ENCODE measurements around the gene HNRNPDL.
"Not testable (repeated sequence)": the region's sequence is repeated elsewhere in the genome, so short reads cannot be mapped to it uniquely, and the experiment has no call there.

Gene HNRNPDL

DNA sequence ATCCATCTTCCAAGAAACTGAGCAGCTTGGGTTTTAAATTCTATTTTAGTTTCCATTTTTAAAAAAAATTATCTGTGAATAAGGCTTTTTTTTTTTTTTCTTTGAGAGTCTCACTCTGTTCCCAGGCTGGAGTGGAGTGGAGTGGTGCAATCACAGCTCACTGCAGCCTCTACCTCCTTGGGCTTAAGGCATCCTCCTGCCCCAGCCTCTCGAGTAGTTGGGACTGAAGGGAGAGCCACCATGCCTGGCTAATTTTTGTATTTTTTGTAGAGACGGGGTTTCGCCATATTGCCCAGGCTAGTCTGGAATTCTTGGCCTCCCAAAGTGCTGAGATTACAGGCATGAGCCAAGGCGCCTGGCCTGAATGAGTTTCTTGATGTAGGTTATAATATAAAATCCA, 1.6 kb upstream of the HNRNPDL start:
- no peak for DNase-seq

DNA sequence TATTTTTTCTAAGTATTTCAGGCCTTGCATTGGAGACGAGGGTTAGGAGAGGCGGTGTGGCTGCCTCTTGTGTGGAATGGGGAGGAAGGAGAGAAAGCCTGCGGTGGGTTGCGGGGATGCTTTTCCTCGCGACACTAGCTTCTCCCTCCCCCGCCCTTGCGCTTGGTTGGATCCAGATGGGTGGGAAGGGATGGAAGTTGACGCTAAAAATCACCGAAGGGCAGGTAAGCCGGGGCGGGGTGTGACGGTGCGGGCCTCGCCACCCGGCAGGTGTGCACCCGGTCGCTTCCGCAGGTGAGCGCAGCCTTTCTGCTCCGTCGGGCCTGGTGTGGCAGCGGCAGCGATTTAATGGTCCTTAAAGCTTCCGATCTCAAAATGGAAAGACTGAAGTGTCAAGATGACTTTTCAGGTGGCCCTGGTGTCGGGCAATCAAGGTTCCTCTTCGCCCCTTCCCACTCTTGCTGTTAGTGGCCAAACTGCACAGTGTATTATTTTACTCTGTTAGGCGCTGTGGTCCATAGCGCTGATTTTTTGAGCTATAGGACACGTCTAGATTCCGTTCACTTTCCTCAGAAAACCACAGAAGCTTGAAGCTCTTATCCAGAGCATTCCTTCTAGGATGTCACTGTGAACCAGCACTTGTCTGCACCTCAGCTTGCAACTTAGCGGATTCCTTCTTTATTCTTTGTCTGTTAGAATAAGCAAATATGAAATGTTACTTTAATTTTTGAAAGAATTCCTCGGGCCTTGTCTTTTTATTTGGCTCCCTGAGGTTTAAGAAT, 893 bp upstream of the HNRNPDL start:
- no peak for DNase-seq

- no peak for DNase-seq
Observed at GRCh38 chr4:82429728-82430192, 502 bp downstream of the HNRNPDL start.

DNA sequence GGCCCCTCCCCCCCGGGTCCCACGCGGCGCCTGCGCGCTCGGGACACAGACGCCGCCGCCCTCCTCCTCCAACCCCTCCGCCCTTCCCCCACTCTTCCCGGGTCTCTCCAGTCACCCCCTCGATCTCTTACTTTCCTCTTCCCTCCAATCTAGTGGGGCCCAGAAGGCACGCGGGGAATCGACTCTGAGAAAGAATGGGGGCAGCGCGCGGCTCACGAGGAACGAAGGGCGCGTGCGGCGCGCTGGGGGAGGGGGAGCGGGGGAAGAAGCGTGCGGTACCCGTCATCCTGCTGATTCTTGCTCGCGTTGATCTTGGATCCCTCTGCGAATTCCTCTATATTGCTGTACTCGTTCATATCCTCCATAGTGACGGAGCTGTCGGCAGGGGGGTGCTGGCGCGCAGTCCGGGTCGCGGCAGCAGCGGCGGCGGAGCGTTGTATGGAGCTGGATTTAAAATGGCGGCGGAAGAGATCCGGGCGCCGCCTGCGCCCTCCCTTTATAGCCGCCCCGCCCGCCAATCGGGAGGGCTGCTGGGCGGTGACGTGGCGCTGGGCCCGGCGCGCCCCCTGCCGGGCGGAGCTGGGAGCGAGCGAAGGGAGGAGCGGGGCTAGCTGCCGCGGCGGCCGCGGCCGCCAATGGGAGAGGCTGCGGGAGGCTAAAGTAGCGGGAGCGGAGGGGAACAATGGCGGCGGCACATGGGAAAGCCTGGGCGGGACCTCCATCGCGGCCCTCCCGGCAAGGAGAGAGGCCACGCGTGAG, 1.1 kb downstream of the HNRNPDL start:
- peak; percentile 81 for DNase-seq

DNA sequence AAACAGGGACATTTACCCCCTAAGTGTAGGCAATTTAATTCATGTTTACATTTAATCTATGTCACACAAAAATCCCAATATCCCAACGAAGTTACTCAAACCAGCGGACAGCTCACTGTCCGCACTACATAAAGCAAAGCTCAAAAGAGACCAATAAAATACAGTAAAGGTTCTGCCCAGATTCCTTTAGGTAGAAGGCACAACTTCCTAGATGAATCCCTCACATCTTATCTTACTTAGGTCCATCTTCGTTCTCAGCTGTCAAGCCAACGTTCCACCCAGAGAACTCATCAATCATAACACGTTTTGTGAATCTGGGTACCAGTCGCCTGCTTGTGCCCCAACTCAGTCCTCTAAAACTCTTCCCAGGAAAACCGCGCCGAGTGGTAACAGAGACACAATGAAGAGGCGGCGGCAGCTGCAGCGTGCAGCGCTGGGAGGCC, 1.7 kb downstream of the HNRNPDL start:
- DNase-seq: no peak

DNA sequence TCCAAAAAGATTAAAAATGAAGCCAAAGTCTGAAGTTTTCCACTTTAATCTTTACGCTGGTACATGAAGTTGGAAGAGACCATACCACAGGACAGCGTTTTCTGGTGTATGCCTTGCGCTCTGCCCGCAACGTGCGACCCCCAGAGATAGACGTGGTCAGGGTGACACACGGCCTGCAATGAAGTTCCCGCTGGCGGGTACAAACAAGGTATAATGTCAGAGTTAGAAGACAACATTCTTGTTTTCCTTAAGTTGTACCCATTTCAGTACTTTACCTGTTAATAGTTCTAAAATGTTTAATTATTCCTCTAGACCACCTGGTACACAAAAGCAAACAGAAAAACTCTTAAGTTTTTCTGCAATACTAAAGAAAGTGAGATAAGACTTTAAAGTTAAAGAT, 4.8 kb downstream of the HNRNPDL start:
- no peak for DNase-seq

- no peak for DNase-seq
Observed at GRCh38 chr4:82423245-82424054, 6.8 kb downstream of the HNRNPDL start.

- DNase-seq: no peak
Observed at GRCh38 chr4:82422616-82423015, 7.6 kb downstream of the HNRNPDL start.

DNA sequence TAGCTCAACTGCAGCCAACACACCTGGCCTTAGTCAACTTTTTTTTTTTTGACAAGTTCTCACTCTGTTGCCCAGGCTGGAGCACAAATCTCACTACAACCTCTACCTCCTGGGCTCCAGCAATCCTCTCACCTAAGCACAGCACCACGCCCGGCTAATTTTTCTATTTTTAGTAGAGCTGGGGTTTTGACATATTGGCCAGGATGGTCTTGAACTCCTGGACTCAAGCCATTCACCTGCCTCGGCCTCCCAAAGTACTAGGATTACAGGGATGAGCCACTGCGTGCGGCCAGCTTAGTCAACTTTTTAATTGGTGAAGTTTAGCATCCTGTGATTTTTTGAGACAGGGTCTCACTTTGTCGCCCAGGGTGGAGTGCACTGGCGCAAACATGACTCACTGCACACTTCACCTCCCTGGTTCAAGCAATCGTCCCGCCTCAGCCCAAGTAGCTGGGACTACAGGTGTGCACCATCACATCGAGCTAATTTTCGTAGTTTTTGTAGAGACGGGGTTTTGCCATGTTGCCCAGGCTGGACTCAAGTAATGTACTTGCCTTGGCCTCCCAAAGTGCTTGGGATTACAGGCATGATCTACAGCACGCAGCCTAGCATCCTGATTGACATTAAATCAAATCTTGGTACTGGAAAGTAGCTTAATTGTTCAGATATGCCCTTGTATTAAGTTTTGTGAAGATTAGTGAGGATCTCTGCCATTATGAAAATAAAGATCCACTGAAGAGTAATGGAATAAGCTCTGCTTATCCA, 8.3 kb downstream of the HNRNPDL start:
- DNase-seq: no peak

- DNase-seq: no peak
Observed at GRCh38 chr4:82419451-82419850, 10.8 kb downstream of the HNRNPDL start.

- DNase-seq: no peak
Observed at GRCh38 chr4:82415922-82416365, 14.3 kb downstream of the HNRNPDL start.

DNA sequence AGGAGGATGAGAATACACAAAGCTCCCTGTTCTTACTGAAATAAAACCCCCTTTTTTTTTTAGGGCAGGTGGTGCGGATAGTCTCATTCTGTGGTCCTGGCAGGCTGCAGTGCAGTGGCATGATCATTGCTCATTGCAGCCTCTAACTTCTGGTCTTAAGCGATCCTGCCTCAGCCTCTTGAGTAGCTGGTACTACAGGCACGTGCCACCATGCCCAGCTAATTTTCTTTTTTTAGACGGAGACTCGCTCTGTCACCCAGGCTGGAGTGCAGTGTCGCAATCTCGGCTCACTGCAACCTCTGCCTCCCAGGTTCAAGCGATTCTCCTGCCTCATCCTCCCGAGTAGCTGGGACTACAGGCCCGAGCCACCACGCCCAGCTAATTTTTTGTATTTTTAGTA, 15.2 kb downstream of the HNRNPDL start:
- DNase-seq: not testable (repeated sequence)

GRCh38 chr4:82403725-82404124, 26.5 kb downstream of the HNRNPDL start:
- DNase-seq: no peak

DNA sequence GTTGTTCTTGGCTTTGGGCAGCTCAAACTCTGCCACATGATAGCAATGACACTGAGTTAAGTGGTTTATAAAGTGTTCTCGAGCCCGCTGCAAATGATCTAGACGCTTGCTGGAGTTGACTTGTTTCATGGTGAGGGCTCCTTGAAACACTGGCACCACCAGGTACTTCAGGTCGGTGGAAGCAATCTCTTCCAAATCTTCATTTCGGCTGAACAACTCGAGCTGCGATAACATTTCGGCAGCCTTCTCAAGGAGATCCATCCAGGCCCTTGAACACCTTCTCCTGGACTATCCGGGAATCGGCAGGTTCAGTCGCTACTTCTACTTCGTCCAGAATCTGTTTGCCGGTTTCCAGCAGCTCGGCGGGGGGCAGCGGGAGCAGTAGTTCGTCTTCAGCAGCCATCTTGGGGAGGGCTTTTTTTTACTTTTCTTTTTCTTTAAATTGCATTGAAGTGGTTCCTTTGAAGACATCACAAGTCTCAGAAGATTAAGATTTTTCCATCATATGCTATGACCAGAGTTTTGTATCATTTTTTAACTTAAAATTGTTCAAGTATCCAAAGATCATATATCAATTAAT, 28.0 kb downstream of the HNRNPDL start:
- no peak for DNase-seq

DNA sequence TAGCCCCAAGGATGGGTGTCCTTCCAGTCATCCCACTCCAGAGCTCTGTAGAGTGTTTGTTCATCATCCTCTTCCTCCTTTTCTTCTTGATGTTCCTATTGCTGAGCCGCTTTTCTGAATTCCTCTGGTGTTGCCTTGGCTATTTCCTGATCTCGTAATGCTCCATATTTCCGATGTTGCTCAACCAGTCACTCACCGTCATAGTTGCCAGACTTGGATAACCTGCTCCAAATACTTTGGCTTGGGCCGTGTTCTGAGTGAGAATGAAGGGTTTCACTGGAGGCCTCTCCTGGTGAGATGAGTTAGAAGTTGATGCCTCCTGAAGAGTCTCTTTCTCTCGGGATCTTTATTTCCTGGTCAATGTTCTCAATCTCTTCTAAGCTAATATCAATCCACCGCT, 28.7 kb downstream of the HNRNPDL start:
- DNase-seq: no peak

DNA sequence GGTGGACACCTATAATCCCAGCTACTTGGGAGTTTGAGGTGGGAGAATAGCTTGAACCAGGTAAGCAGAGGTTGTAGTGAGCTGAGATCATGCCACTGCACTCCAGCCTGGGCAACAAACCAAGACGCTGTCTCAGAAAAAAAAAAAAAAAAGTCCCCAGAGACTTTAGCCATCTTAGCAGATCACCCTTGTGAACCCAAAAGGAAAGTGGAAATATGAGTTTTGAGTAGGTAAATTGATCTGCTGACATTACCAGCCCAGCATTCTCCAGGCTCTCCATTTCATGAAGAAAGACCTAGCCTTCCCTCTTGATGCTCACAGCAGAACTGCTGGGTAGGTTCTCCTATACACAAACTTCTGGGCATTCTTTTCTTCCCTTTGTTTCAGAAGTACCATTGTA, 32.0 kb downstream of the HNRNPDL start:
- DNase-seq: no peak

DNA sequence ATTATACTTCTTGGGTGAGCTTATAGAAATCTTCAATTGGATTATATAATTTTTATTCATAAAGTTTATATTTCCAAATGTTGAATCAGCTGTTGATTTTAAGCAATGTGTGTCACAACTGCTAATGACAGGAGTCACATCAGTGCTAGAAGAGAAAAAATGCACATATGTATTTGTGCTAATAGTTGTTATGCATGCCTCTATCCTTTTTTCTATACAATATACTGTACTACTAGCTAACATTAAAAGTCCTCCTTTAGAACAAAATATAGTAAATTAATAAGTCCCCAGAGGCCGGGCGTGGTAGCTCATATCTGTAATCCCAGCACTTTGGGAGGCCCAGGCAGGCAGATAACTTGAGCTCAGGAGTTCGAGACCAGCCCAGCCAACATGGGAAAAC, 32.7 kb downstream of the HNRNPDL start:
- DNase-seq: no peak

GRCh38 chr4:82394896-82395295, 35.4 kb downstream of the HNRNPDL start:
- DNase-seq: no peak

- not testable (repeated sequence) for DNase-seq
Observed at GRCh38 chr4:82390061-82390460, 40.2 kb downstream of the HNRNPDL start.

GRCh38 chr4:82388405-82388804, 41.9 kb downstream of the HNRNPDL start:
- DNase-seq: no peak

- not testable (repeated sequence) for DNase-seq
Observed at GRCh38 chr4:82386312-82386711, 44.0 kb downstream of the HNRNPDL start.

DNA sequence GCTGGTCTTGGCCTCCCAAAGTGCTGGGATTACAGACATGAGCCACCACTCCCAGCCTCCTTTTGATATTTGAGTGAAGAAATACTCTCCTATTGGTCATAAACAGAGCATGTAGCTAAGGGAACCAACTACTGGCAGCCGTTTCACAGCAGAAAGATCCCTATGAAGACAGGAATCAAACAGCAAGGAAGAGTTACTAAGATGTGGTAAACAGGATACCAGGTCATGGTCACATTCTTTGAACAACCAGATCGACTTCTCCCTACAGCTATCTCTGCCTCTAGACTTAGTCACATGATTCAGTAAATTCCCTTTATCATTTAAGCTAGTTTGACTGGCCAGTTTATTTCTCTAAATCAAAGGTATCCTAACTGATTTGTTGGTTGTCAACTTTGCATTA, 47.5 kb downstream of the HNRNPDL start:
- DNase-seq: no peak

Measured in NCI-H774 (cell line).